ENCODE measurements around the gene EXOC3L1.

The EXOC3L1 gene

GRCh38 chr16:67213197-67214019, 23.5 kb upstream of the EXOC3L1 start:
- H3K36me3 ChIP-seq (ENCODE audit: control insufficient read depth, insufficient read depth, low read length): no peaks in the 10 kb centered on the region
- H3K27ac ChIP-seq (ENCODE audit: low read length): no peak overlapping the region
- H3K9me3 ChIP-seq (ENCODE audit: control insufficient read depth, insufficient read depth, low read length): no peaks in the 10 kb centered on the region
- no peaks in the 10 kb centered on the region for H3K4me1 ChIP-seq (ENCODE audit: control insufficient read depth, insufficient read depth, low read length)
- DNase-seq (ENCODE audit: low read depth, low spot score): no peak
- no CpG with 5 or more reads among the region's 8 CpGs for WGBS (ENCODE audit: insufficient coverage, insufficient read length)
- no peak overlapping the region for H3K4me3 ChIP-seq (ENCODE audit: low read length)
- H3K27me3 ChIP-seq (ENCODE audit: control insufficient read depth, insufficient read depth, low read length): no peaks in the 10 kb centered on the region

GRCh38 chr16:67212766-67213165, 22.8 kb upstream of the EXOC3L1 start:
- Histone ChIP-seq H3K36me3 (ENCODE audit: control insufficient read depth, insufficient read depth, low read length) (no peaks in the 10 kb centered on the region), H3K4me3 (ENCODE audit: low read length) (no peak overlapping the region), H3K27ac (ENCODE audit: low read length) (no peak overlapping the region), H3K9me3 (ENCODE audit: control insufficient read depth, insufficient read depth, low read length) (no peaks in the 10 kb centered on the region), H3K4me1 (ENCODE audit: control insufficient read depth, insufficient read depth, low read length) (no peaks in the 10 kb centered on the region), H3K27me3 (ENCODE audit: control insufficient read depth, insufficient read depth, low read length) (no peaks in the 10 kb centered on the region)
- DNase-seq (ENCODE audit: low read depth, low spot score): no peak

GRCh38 chr16:67211674-67212073, 21.7 kb upstream of the EXOC3L1 start:
- H3K27ac ChIP-seq (ENCODE audit: low read length): no peak overlapping the region
- no CpG with 5 or more reads among the region's 7 CpGs for WGBS (ENCODE audit: insufficient coverage, insufficient read length)
- H3K4me3 ChIP-seq (ENCODE audit: low read length): no peak overlapping the region
- no peaks in the 10 kb centered on the region for H3K27me3 ChIP-seq (ENCODE audit: control insufficient read depth, insufficient read depth, low read length)
- DNase-seq (ENCODE audit: low read depth, low spot score): no peak
- peaks cover 4% of the 10 kb centered on the region; the same call in 1 of the 2 replicates for H3K4me1 ChIP-seq (ENCODE audit: control insufficient read depth, insufficient read depth, low read length)
- no peaks in the 10 kb centered on the region for H3K9me3 ChIP-seq (ENCODE audit: control insufficient read depth, insufficient read depth, low read length)
- no peaks in the 10 kb centered on the region for H3K36me3 ChIP-seq (ENCODE audit: control insufficient read depth, insufficient read depth, low read length)

DNA sequence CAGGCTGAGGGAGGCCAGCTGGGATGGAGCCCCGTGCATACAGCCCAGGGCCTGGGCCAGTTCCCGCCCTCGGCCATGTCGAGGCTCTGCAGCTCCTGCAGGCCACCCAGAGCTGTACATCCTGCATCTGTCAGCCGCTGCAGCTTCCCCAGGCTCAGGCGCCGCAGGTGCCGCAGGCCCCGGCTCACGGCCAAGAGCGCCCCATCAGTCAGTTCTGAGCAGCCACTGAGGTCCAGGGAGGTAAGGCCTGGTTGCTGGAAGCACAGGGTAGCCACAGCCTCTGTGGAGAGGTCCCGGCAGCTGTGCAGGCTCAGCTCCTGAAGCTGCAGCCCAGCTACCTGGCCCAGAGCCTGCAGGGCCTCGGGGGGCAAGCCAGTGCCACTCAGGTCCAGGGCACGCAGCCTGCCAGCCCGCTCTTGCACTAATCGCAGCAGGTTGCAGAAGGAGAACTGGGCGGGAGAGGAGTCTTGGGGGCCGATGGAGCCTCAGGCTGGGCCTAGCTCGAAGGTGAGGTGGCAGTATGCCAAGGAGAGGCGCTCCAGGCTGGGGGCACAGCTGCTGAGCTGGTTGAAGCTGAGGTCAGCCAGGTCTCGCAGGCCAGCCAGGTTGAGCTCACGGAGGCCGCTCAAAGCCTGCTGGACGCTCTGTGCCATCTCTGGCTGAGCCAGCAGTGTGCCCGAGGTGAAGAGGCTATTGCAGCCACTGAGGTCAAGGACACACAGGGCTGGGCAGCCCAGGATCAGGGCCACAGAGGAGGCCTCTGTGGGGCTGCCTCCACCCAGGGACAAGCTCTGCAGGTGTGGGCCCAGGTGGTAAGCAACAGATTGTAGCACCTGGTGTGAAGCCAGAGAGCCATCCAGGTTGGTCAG, 20.4 kb upstream of the EXOC3L1 start:
- no CpG with 5 or more reads among the region's 25 CpGs for WGBS (ENCODE audit: insufficient coverage, insufficient read length)
- Histone ChIP-seq H3K4me1 (ENCODE audit: control insufficient read depth, insufficient read depth, low read length) (peaks cover 4% of the 10 kb centered on the region; the same call in 1 of the 2 replicates), H3K27ac (ENCODE audit: low read length) (no peak overlapping the region), H3K27me3 (ENCODE audit: control insufficient read depth, insufficient read depth, low read length) (no peaks in the 10 kb centered on the region), H3K36me3 (ENCODE audit: control insufficient read depth, insufficient read depth, low read length) (no peaks in the 10 kb centered on the region), H3K4me3 (ENCODE audit: low read length) (no peak overlapping the region), H3K9me3 (ENCODE audit: control insufficient read depth, insufficient read depth, low read length) (no peaks in the 10 kb centered on the region)
- DNase-seq (ENCODE audit: low read depth, low spot score): no peak

DNA sequence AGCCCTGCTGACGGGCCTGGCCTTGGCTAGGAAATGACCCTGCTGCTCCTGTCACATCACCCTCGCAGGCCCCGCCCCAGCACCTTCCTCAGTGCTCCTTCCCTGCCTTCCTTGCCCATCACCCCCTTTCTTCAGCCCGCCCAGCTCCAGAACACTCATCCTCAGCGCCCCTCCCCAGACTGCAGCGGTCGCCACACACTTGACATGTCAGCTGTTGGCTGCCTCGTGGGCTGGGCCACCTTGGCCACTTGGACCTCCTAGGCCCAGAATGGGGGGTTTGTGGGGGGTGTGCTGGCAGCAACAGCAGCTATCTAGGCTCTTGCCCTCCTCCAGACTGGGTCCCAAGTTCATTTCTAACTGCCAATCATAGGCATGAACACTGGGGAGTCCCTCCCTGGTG, 19.6 kb upstream of the EXOC3L1 start:
- no CpG with 5 or more reads among the region's 8 CpGs for WGBS (ENCODE audit: insufficient coverage, insufficient read length)
- H3K27ac ChIP-seq (ENCODE audit: low read length): no peak overlapping the region
- no peaks in the 10 kb centered on the region for H3K36me3 ChIP-seq (ENCODE audit: control insufficient read depth, insufficient read depth, low read length)
- H3K4me1 ChIP-seq (ENCODE audit: control insufficient read depth, insufficient read depth, low read length): peaks cover 4% of the 10 kb centered on the region; the same call in 1 of the 2 replicates
- no peak overlapping the region for H3K4me3 ChIP-seq (ENCODE audit: low read length)
- DNase-seq (ENCODE audit: low read depth, low spot score): no peak
- H3K27me3 ChIP-seq (ENCODE audit: control insufficient read depth, insufficient read depth, low read length): no peaks in the 10 kb centered on the region
- H3K9me3 ChIP-seq (ENCODE audit: control insufficient read depth, insufficient read depth, low read length): no peaks in the 10 kb centered on the region

DNA sequence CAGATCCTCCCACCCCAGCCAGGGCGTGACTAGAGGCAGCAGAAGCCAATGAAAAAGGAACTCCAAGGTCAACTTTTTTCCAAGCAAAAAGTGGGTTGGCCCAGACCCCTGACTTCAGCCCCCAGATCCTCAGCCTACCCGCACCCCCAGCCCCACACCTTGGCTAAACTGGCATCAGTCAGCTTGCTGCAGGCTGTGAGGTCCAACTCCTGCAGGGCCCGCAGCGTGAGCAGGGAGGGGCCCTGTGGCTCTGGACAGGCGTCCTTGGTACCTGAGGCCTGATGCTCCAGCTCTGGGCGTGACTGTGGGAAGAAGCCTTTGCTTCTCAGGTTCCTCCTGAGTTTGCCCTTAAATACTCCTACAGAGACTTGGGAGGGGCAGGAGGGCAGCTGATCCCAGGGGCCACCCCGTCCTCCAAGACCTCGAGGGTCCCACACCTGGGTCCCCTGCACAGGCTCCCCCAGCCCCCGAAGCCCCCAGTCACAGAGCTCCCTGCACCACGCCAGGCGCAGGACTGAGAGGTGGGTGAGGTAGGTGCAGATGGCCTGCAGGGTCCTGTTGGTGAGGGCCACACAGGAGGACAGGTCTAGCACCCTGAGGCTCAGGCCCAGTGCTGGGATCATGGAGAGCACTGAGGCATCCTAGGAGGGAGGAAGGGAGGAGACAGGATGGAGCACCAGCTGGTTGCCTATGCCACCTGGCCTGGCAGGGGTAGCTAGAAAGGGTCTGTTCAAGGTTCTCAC, 18.4 kb upstream of the EXOC3L1 start:
- H3K27ac ChIP-seq (ENCODE audit: low read length): no peak overlapping the region
- DNase-seq (ENCODE audit: low read depth, low spot score): no peak
- no peaks in the 10 kb centered on the region for H3K9me3 ChIP-seq (ENCODE audit: control insufficient read depth, insufficient read depth, low read length)
- no peak overlapping the region for H3K4me3 ChIP-seq (ENCODE audit: low read length)
- WGBS (ENCODE audit: insufficient coverage, insufficient read length): no CpG with 5 or more reads among the region's 11 CpGs
- peaks cover 2% of the 10 kb centered on the region; the same call in 1 of the 2 replicates for H3K36me3 ChIP-seq (ENCODE audit: control insufficient read depth, insufficient read depth, low read length)
- H3K4me1 ChIP-seq (ENCODE audit: control insufficient read depth, insufficient read depth, low read length): peaks cover 4% of the 10 kb centered on the region; the same call in 1 of the 2 replicates
- no peaks in the 10 kb centered on the region for H3K27me3 ChIP-seq (ENCODE audit: control insufficient read depth, insufficient read depth, low read length)

GRCh38 chr16:67207249-67208091, 17.5 kb upstream of the EXOC3L1 start:
- no peak overlapping the region for H3K27ac ChIP-seq (ENCODE audit: low read length)
- H3K4me1 ChIP-seq (ENCODE audit: control insufficient read depth, insufficient read depth, low read length): peaks cover 4% of the 10 kb centered on the region; the same call in 1 of the 2 replicates
- no peak overlapping the region for H3K4me3 ChIP-seq (ENCODE audit: low read length)
- WGBS (ENCODE audit: insufficient coverage, insufficient read length): no CpG with 5 or more reads among the region's 21 CpGs
- H3K27me3 ChIP-seq (ENCODE audit: control insufficient read depth, insufficient read depth, low read length): no peaks in the 10 kb centered on the region
- no peak for DNase-seq (ENCODE audit: low read depth, low spot score)
- H3K36me3 ChIP-seq (ENCODE audit: control insufficient read depth, insufficient read depth, low read length): peaks cover 6% of the 10 kb centered on the region; the same call in 1 of the 2 replicates
- H3K9me3 ChIP-seq (ENCODE audit: control insufficient read depth, insufficient read depth, low read length): no peaks in the 10 kb centered on the region

DNA sequence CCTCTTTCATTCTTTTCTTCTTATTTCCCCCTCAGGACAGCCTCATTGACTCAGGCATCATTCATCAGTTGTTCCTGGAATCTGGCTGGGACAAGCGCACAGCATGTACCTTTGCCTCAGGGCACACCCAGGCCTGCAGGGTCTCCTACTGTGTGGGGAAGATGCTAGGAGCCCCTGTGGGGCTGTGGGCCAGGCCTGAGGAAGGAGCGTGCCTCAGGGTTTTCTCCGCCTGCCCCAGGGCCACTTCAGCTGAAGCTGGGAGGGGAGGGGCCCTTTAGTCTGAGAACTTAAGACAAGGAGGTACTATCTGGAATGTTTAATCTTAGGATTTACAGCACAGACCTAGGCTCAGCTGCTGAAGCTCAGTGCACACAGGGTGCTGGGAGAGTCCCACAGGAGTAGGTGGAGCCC, 16.9 kb upstream of the EXOC3L1 start:
- no CpG with 5 or more reads among the region's 3 CpGs for WGBS (ENCODE audit: insufficient coverage, insufficient read length)
- no peaks in the 10 kb centered on the region for H3K27me3 ChIP-seq (ENCODE audit: control insufficient read depth, insufficient read depth, low read length)
- H3K4me3 ChIP-seq (ENCODE audit: low read length): no peak overlapping the region
- peaks cover 4% of the 10 kb centered on the region; the same call in 1 of the 2 replicates for H3K4me1 ChIP-seq (ENCODE audit: control insufficient read depth, insufficient read depth, low read length)
- H3K9me3 ChIP-seq (ENCODE audit: control insufficient read depth, insufficient read depth, low read length): no peaks in the 10 kb centered on the region
- no peak overlapping the region for H3K27ac ChIP-seq (ENCODE audit: low read length)
- no peak for DNase-seq (ENCODE audit: low read depth, low spot score)
- peaks cover 6% of the 10 kb centered on the region; the same call in 1 of the 2 replicates for H3K36me3 ChIP-seq (ENCODE audit: control insufficient read depth, insufficient read depth, low read length)

DNA sequence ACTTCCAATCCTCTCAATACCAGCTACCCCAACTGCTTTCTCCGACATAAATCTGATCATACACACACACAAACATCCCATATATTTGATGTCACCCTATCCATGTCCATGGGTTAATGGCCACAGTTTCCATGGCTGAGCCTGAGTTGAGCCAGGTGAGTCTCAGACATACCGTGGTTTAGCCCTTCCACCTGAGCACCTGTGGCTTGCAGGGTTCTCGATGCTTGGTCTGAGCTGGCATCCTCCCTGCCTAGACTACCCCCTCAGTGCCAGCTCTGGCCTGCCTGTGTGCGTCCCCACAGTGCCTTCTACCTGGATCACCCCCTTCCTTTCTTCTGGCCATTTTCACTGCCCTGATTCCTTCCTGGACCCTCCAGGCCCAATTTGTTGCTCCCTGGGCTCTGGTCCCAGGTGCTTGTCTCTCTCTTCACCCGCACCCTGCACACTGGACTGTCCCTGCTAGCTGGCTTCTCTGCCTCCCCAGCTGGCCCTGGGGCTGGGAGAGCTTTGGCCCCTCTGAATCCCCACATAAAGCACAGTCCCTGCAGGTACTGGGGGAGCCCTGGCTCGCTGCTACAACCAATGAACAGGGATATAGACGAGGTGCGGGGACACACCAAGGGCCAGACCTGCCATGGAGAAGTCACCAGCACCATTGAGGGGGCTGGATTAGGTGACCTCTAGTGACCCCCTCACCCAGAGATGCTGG, 16.3 kb upstream of the EXOC3L1 start:
- Histone ChIP-seq H3K4me3 (ENCODE audit: low read length) (no peak overlapping the region), H3K36me3 (ENCODE audit: control insufficient read depth, insufficient read depth, low read length) (peaks cover 6% of the 10 kb centered on the region; the same call in 1 of the 2 replicates), H3K27me3 (ENCODE audit: control insufficient read depth, insufficient read depth, low read length) (no peaks in the 10 kb centered on the region), H3K4me1 (ENCODE audit: control insufficient read depth, insufficient read depth, low read length) (peaks cover 4% of the 10 kb centered on the region; the same call in 1 of the 2 replicates), H3K9me3 (ENCODE audit: control insufficient read depth, insufficient read depth, low read length) (no peaks in the 10 kb centered on the region), H3K27ac (ENCODE audit: low read length) (no peak overlapping the region)
- DNase-seq (ENCODE audit: low read depth, low spot score): no peak
- no CpG with 5 or more reads among the region's 8 CpGs for WGBS (ENCODE audit: insufficient coverage, insufficient read length)

All from iPS DF 6.9 (cell line).